Right lobe of liver (tissue), 6 donors: Measurements from ENCODE around the gene CA5B. TPM values are rescaled to one million over a fixed set of nuclear protein-coding genes. Genes with fewer than 3 reads are reported as not detected.
A peak's percentile ranks its signal among the peaks of the same experiment; 100 is the strongest.
"Not testable (repeated sequence)": the region's sequence is repeated elsewhere in the genome, so short reads cannot be mapped to it uniquely, and the experiment has no call there.

Experiments
- ATAC-seq, 4 donors: fragments of 200-7000 bp; cut with Tn5 transposase; one replicate each; pipeline ENCODE4 v1.9.1; 2020; ENCODE audit warnings: mild to moderate bottlenecking in 4 of 4, moderate library complexity in 4 of 4
- DNase-seq, 3 donors: peaks; one replicate each; pipeline ENCODE4 v3.0.0-alpha.2; 2020
- H3K27ac ChIP-seq, 3 donors: fragments of 200-600 bp; one replicate each; pipeline ENCODE4 v1.8.0; 2022
- H3K27me3 ChIP-seq, 2 donors: fragments of 200-600 bp; one replicate each; pipeline ENCODE4 v1.8.0; 2022
- H3K36me3 ChIP-seq, 4 donors: fragments of 200-600 bp; sonication (generic) in 1 of 4; one replicate each; pipeline versions ENCODE4 v1.5.1 to v1.8.0; 2017 to 2022; ENCODE audit warnings: control low read depth in 1 of 4
- H3K4me1 ChIP-seq, 4 donors: fragments of 200-600 bp; sonication (generic) in 1 of 4; one replicate each; pipeline versions ENCODE4 v1.5.1 to v1.8.0; 2017 to 2022; ENCODE audit warnings: control low read depth in 1 of 4
- H3K4me3 ChIP-seq, 3 donors: fragments of 200-600 bp; one replicate each; pipeline ENCODE4 v1.8.0; 2022
- H3K9me3 ChIP-seq, 4 donors: fragments of 200-600 bp; sonication (generic) in 1 of 4; one replicate each; pipeline versions ENCODE4 v1.5.1 to v1.8.0; 2017 to 2022; ENCODE audit warnings: control low read depth in 1 of 4
- POLR2A ChIP-seq: fragments of 450-650 bp; IDR thresholded peaks from one replicate; pipeline ENCODE4 v1.6.1; 2017; ENCODE audit warnings: antibody characterized with exemption, mild to moderate bottlenecking
- WGBS: methylation state at CpG from one replicate; pipeline ENCODE4 v1.1.6; 2018; ENCODE audit warnings: low coverage, low lambda C conversion rate; ENCODE audit not compliant: insufficient coverage; ENCODE audit errors: missing lambda C conversion rate; 5-methylcytosine and 5-hydroxymethylcytosine counted together
- intact Hi-C, 2 donors: fragments of 100-400 bp; cut with DNase I; formaldehyde crosslinking; loops; one replicate each; pipeline versions ENCODE4 v1.11.2 to v1.14.1; 2022
- long read RNA-seq: library from polyadenylated mRNA; unstranded; transcript quantifications from one replicate; pipeline ENCODE4 v2.0.0, GENCODE V29; 2019
- total RNA-seq, 6 experiments: library from RNA; depleted of rRNA in 2 of 6; stranded (reverse); fragments of >200 nt in 2 of 6; fragmentation: NEBNext Ultra II Directional in 3 of 6; extraction: Animal tissue kit (Norgen Biotek cat#: 25700) in 3 of 6; gene quantifications; one replicate each; pipeline versions ENCODE4 v1.1.0 to v1.2.4, GENCODE V29; 2016 to 2023
- TF ChIP-seq, protein P1 (sequence below), 4 donors: fragments of 200-600 bp in 3 of 4; fragments of 450-650 bp in 1 of 4; IDR thresholded peaks; one replicate each; pipeline versions ENCODE4 v1.5.1 to v1.8.0; 2016 to 2022; ENCODE audit warnings: antibody characterized with exemption in 4 of 4, mild to moderate bottlenecking in 2 of 4
- donor health status: DM: no; HTN: yes; CAD: no.
- donor health status: DM: no; HTN: no; CAD: no.
- donor health status: DM: no; HTN: no; CAD: no.
- donor health status: DM: no; HTN: yes; CAD: no.
- donor health status: DM: no; HTN: yes; CAD: no.

CA5B gene, protein sequence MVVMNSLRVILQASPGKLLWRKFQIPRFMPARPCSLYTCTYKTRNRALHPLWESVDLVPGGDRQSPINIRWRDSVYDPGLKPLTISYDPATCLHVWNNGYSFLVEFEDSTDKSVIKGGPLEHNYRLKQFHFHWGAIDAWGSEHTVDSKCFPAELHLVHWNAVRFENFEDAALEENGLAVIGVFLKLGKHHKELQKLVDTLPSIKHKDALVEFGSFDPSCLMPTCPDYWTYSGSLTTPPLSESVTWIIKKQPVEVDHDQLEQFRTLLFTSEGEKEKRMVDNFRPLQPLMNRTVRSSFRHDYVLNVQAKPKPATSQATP
- 1 to 10 TPM; 1.5 to 4.3 (median 2.8) TPM for total RNA-seq
- long read RNA-seq: 0 reads

DNA sequence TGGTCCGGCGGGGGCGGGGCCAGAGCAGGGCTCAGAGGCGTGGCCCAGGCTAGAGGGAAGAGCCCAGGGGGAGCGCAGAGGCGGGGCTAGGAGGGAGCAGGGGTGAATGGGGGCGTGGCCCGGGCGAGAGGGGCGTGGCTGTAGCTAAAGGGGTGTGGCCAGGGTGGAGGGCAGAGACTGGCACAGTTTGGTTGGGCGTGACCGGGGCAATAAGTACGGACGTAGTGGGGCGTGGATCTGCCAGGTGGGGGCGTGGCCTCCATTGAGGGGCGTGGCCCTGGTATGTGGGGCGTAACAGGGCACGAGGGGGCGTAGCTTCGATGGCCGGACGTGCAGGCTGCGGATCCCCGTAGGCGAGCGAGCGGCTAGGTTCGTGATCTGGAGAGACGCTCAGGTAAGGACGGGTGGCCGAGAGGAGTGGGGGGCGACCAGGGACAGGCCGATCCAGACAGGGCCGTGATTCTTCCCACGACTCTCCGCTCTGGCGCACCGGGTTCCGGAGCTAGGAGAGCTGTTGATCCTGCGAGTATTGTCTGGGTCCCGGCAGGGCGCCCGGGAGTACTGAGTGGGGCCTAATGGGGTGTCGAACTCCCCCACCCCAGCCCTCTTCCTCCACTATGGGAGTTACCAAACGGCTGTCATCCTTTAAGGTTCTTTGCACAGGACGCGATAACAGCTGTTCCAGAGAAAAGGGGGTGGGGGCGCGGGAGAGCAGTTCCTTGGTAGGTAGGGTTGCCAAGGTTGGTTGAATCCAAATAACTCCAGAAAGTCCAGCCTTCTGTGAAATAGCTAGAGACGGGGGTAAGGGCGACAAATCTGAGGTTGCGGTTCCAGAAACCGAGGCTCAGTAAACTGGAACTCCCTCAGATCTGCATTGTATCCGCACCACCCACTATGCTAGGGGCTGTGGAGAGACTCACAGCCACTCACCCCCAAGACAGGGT is at the start of gene CA5B:
Gene CA5B, plus strand, starts transcription at position 312 of the 944 bp plus-strand sequence. CDS start 11,754 bp downstream, outside the sequence.
- TF ChIP-seq, protein P1, sequence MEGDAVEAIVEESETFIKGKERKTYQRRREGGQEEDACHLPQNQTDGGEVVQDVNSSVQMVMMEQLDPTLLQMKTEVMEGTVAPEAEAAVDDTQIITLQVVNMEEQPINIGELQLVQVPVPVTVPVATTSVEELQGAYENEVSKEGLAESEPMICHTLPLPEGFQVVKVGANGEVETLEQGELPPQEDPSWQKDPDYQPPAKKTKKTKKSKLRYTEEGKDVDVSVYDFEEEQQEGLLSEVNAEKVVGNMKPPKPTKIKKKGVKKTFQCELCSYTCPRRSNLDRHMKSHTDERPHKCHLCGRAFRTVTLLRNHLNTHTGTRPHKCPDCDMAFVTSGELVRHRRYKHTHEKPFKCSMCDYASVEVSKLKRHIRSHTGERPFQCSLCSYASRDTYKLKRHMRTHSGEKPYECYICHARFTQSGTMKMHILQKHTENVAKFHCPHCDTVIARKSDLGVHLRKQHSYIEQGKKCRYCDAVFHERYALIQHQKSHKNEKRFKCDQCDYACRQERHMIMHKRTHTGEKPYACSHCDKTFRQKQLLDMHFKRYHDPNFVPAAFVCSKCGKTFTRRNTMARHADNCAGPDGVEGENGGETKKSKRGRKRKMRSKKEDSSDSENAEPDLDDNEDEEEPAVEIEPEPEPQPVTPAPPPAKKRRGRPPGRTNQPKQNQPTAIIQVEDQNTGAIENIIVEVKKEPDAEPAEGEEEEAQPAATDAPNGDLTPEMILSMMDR (IDR thresholded peaks at IDR 0.05): no peak
- no peak for TF ChIP-seq POLR2A
- H3K27ac ChIP-seq: peak within 1 kb of the TSS in 1 of 3 donors; percentile 13

DNA sequence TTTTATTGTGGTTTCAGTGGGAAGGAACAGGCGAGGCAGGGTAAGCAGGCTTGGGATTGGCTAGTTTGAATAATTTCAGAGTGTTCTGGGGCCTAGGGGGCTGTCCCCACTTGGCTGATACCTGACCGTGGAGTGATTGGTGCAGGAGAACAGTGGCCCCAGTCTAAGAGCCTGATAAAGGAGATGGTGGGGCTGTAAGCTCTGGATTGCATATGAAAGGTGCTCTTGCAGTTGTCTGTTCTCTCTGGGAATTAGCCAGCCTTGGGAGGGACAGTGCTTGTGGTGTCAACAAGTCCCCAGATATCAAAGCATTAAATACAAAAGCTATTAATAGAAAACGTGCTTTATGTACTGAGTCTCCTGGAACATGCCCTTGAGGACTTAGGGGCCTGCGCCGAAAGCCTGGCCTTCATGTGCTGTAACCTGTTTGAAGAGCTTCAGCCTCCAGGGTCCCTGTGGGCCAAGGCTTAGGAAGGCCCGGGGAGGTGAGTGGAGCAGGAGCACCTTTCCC is 43.1 kb upstream of the CA5B start:
- Histone ChIP-seq H3K4me1 (no peaks in the 10 kb centered on the region), H3K9me3 (no peaks in the 10 kb centered on the region), H3K36me3 (peaks cover 0 to 13% (median 1%) of the 10 kb centered on the region in 4 donors), H3K4me3 (no peak overlapping the region), H3K27me3 (no peaks in the 10 kb centered on the region), H3K27ac (no peak overlapping the region)
- intact Hi-C loops: no loop called here
- WGBS: 82% methylated on average over 4 of the region's 6 CpGs
- ATAC-seq: no peak
- TF ChIP-seq POLR2A: no peak
- TF ChIP-seq, protein P1 (IDR thresholded peaks at IDR 0.05): no peak
- no peak for DNase-seq

More for the DNA sequence above, at the start of gene CA5B:
- Histone ChIP-seq H3K9me3 (no peaks in the 10 kb centered on the region), H3K36me3 (no peaks in the 10 kb centered on the region), H3K27me3 (no peaks in the 10 kb centered on the region), H3K4me1 (peaks cover 0 to 8% (median 0%) of the 10 kb centered on the region in 4 donors), H3K4me3 (peak within 1 kb of the TSS; percentile 44 to 57 (median 44))
- intact Hi-C loops: no loop called here
- DNase-seq: peak; percentile 95 to 98 (median 97)
- ATAC-seq: peak; percentile 98 to 100 (median 99)
- 4% methylated on average over 21 of the region's 55 CpGs for WGBS

DNA sequence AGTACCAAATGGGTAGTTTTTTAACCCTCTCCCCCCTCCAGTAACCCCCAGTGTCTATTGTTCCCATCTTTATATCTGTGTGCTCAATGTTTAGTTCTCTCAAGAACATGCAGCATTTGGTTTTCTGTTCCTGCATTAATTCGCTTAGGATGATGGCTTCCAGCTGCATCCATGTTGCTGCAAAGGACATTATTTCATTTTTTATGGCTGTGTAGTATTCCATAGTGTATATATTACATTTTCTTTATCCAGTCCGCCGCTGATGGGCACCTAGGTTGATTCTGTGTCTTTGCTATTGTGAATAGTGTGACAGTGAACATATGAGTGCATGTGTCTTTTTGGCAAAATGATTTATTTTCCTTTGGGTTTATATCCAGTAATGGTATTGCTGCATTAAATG is 41.6 kb upstream of the CA5B start:
- Histone ChIP-seq H3K27me3 (no peaks in the 10 kb centered on the region), H3K4me3 (no peak overlapping the region), H3K27ac (no peak overlapping the region), H3K36me3 (peaks cover 0 to 10% (median 0%) of the 10 kb centered on the region in 4 donors), H3K4me1 (no peaks in the 10 kb centered on the region), H3K9me3 (no peaks in the 10 kb centered on the region)
- no peak for TF ChIP-seq POLR2A
- TF ChIP-seq, protein P1 (IDR thresholded peaks at IDR 0.05): no peak
- DNase-seq (no peak), ATAC-seq (no peak)
- intact Hi-C loops: no loop called here
- 84% methylated on average over 3 of the region's 3 CpGs for WGBS

DNA sequence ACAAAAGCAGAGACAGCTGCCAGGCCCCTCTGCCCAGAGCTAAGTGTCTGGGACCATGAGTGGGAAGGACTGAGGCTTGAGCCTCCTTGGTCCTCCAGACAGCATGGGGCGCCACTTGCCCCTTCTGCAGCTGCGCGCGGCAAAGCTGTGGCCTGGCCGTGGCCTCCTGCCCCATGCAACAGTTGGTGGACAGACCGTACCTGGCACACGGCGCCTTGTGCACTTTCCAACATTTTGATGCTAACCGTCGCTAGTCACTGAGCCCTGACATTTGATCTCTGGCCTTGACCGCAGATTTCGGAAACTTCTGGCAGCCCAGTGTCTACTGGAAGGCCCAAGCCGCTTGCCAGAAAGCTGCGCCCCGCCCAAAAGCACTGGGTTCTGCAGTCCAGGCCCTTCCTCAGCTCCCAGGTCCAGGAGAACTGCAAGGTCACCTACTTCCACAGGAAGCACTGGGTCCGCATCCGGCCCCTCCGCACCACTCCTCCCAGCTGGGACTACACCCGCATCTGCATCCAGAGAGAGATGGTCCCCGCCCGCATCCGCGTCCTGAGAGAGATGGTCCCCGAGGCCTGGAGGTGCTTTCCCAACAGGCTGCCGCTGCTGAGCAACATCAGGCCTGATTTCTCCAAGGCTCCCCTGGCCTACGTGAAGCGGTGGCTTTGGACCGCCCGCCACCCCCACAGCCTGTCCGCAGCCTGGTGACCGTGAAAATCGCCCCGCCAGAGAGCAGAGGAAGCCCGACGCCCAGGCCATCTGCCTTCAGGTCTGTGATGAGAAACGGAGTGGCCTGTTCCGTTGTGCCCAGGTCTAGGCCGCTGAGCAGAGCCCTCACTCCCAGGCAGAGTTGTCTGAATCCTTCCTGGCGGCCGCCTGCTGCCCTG is 35.3 kb upstream of the CA5B start:
- no peak for DNase-seq
- no peak overlapping the region for H3K4me3 ChIP-seq
- intact Hi-C loops: no loop called here
- H3K27me3 ChIP-seq: no peaks in the 10 kb centered on the region
- peaks cover 0 to 1% (median 0%) of the 10 kb centered on the region in 4 donors for H3K36me3 ChIP-seq
- TF ChIP-seq, protein P1 (IDR thresholded peaks at IDR 0.05): no peak
- TF ChIP-seq POLR2A: no peak
- peak in 1 of 4 donors; percentile 23 for ATAC-seq
- no peaks in the 10 kb centered on the region for H3K9me3 ChIP-seq
- no peak overlapping the region for H3K27ac ChIP-seq
- WGBS: 96% methylated on average over 18 of the region's 40 CpGs
- no peaks in the 10 kb centered on the region for H3K4me1 ChIP-seq

DNA sequence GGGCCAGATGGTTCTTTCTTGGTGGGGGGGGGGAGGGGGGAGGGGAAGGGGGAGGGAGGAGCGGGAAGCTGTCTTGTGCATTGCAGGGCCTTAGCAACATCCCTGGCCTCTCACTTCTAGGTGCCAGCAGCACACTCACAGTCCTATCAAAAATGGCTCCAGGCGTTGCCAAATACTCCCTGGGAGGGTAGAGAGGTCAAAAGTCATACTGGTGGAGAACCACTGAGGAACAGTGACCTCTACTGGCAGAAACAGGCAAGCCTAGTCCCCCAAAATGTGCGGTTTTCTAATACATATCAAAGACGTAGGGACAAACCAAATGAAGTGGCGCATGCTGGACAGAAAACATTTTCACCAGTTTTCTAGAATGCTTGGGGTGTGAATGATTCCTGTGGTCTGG is 34.3 kb upstream of the CA5B start:
- DNase-seq, H3K27me3 ChIP-seq, intact Hi-C loops, H3K9me3 ChIP-seq, H3K27ac ChIP-seq, H3K4me3 ChIP-seq, H3K4me1 ChIP-seq, H3K36me3 ChIP-seq: not testable (repeated sequence)
- 100% methylated on average over 1 of the region's 5 CpGs for WGBS
- ATAC-seq: peak; percentile 84 to 94 (median 89)

DNA sequence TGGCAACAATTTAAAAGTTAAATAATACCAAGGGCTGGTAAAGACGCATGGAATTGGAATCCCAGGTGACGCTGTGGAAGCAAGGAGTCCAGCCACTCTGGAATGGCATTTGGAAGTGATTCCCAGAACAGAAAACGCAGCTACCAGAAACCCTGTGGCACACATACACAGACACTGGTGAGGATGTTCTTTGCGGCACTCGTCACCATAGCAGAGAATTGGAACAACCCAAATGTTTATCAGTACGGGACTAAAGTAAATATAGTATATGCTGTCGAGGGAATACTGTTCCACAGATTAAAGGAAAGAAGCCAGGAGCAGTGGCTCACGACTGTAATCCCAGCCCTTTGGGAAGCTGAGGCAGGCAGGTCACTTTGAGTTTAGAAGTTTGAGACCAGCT is 33.8 kb upstream of the CA5B start:
- H3K4me3 ChIP-seq, H3K27me3 ChIP-seq, H3K9me3 ChIP-seq, H3K36me3 ChIP-seq, ATAC-seq, intact Hi-C loops, H3K27ac ChIP-seq, H3K4me1 ChIP-seq, DNase-seq: not testable (repeated sequence)
- 71% methylated on average over 2 of the region's 8 CpGs for WGBS
